ENCODE data around the gene SUPT20HL2.
"Not testable (repeated sequence)": the region's sequence is repeated elsewhere in the genome, so short reads cannot be mapped to it uniquely, and the experiment has no call there.

Gene SUPT20HL2

GRCh38 chrX:24308803-24309202 lies 5.1 kb downstream of the SUPT20HL2 start:
- not testable (repeated sequence) for DNase-seq

- DNase-seq = no peak
Observed at GRCh38 chrX:24306440-24306839, 7.4 kb downstream of the SUPT20HL2 start.

- DNase-seq = no peak
Observed at GRCh38 chrX:24305905-24306304, 8.0 kb downstream of the SUPT20HL2 start.

GRCh38 chrX:24301806-24302205 lies 12.1 kb downstream of the SUPT20HL2 start:
- no peak for DNase-seq

- DNase-seq = no peak
Observed at GRCh38 chrX:24301060-24301459, 12.8 kb downstream of the SUPT20HL2 start.

GRCh38 chrX:24298191-24298590 lies 15.7 kb downstream of the SUPT20HL2 start:
- DNase-seq = no peak

GRCh38 chrX:24294619-24295018 lies 19.2 kb downstream of the SUPT20HL2 start:
- no peak for DNase-seq

GRCh38 chrX:24293412-24293811 lies 20.5 kb downstream of the SUPT20HL2 start:
- DNase-seq = no peak

- DNase-seq = no peak
Observed at GRCh38 chrX:24292353-24292752, 21.5 kb downstream of the SUPT20HL2 start.

- DNase-seq = no peak
Observed at GRCh38 chrX:24285082-24285481, 28.8 kb downstream of the SUPT20HL2 start.

- DNase-seq = no peak
Observed at GRCh38 chrX:24283127-24283794, 30.6 kb downstream of the SUPT20HL2 start.

- no peak for DNase-seq
Observed at GRCh38 chrX:24282381-24283126, 31.3 kb downstream of the SUPT20HL2 start.

- DNase-seq = no peak
Observed at GRCh38 chrX:24277405-24277804, 36.5 kb downstream of the SUPT20HL2 start.

GRCh38 chrX:24276015-24276414 lies 37.9 kb downstream of the SUPT20HL2 start:
- no peak for DNase-seq

- DNase-seq = no peak
Observed at GRCh38 chrX:24271262-24271661, 42.6 kb downstream of the SUPT20HL2 start.

GRCh38 chrX:24268786-24269185 lies 45.1 kb downstream of the SUPT20HL2 start:
- no peak for DNase-seq

GRCh38 chrX:24266996-24267395 lies 46.9 kb downstream of the SUPT20HL2 start:
- DNase-seq = no peak

GRCh38 chrX:24264383-24264782 lies 49.5 kb downstream of the SUPT20HL2 start:
- no peak for DNase-seq

GRCh38 chrX:24262309-24262708 lies 51.6 kb downstream of the SUPT20HL2 start:
- DNase-seq = no peak
